ENCODE results near the gene GRIK3. TPM values are rescaled to one million over a fixed set of nuclear protein-coding genes. Genes with fewer than 3 reads are reported as not detected.
A peak's percentile ranks its signal among the peaks of the same experiment; 100 is the strongest.
"Not testable (repeated sequence)": the region's sequence is repeated elsewhere in the genome, so short reads cannot be mapped to it uniquely, and the experiment has no call there.

The GRIK3 gene
- total RNA-seq, 1 experiment from 2014 or later = 5.5 TPM

DNA sequence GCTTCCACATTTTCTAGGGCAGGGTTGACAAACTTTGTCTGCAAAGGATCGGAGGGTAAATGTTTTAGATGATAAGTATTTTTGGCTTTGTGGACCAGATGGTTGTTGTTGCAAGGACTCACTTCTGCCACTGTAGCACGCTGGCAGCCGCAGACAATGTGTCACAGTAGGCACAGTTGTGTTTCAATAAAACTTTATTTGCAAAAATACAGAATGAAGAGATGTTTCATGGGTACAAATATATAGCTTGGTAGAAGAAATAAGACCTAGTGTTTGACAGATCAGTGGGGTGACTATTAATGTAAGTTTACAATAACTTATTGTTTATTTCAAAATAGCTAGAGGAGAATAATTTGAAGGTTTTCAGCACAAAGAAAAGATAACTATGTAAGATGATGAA, 127.8 kb downstream of the GRIK3 start (continued):
- TF ChIP-seq, protein P1, sequence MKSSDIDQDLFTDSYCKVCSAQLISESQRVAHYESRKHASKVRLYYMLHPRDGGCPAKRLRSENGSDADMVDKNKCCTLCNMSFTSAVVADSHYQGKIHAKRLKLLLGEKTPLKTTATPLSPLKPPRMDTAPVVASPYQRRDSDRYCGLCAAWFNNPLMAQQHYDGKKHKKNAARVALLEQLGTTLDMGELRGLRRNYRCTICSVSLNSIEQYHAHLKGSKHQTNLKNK (CRISPR knock-in tag; IDR thresholded peaks at IDR 0.05) = no peak
- no peak for TF ChIP-seq ATF1 (CRISPR knock-in tag; IDR thresholded peaks at IDR 0.05)

DNA sequence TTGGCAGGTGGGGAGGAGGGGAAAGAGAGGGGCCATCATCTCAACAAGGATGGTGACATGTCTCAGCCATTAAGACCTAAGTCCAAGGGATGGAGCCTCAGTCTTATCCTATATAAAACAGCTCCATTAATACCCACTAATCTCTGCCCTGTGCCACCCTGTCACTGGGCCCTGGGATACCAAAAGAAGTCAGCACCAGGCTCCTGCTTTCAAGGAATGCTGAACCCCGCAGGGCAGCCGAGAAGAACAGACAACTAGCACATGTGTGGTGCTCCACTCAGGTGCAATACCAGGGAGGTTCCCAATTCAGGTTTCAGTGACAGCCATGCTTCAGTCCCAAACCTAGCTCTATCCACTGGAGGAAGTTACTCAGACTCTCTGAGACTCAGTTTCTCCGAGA, 128.4 kb downstream of the GRIK3 start:
- Mint-ChIP-seq H3K9me3 (peaks cover 16% of the 10 kb centered on the region), H3K4me3 (no peak overlapping the region), H3K36me3 (no peaks in the 10 kb centered on the region), H3K4me1 (0 out of 2 replicates have a peak, but pooled peaks cover 3% of the 10 kb centered on the region), H3K27me3 (ENCODE audit: low read depth) (no peaks in the 10 kb centered on the region), H3K27ac (no peak overlapping the region)
- ChIA-PET CTCF (interaction anchor here (1.2 to 2.3 kb wide), 2 partner anchors 42 to 376 kb away, joined by 3 to 8 read pairs; no protein-coding TSS in a partner anchor), POLR2A (no interaction called here)
- DNase-seq (ENCODE audit: low spot score) (no peak), ATAC-seq (no peak)
- TF ChIP-seq, protein P2, sequence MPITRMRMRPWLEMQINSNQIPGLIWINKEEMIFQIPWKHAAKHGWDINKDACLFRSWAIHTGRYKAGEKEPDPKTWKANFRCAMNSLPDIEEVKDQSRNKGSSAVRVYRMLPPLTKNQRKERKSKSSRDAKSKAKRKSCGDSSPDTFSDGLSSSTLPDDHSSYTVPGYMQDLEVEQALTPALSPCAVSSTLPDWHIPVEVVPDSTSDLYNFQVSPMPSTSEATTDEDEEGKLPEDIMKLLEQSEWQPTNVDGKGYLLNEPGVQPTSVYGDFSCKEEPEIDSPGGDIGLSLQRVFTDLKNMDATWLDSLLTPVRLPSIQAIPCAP (CRISPR knock-in tag; IDR thresholded peaks at IDR 0.05) = no peak
- no peak for TF ChIP-seq GRHL2 (CRISPR knock-in tag; IDR thresholded peaks at IDR 0.05; ENCODE audit: insufficient replicate concordance, severe bottlenecking)
- no peak for TF ChIP-seq ZNF423 (CRISPR knock-in tag; IDR thresholded peaks at IDR 0.05)
- no peak for TF ChIP-seq TEAD4 (CRISPR knock-in tag; IDR thresholded peaks at IDR 0.05)
- no peak for TF ChIP-seq ATF1 (CRISPR knock-in tag; IDR thresholded peaks at IDR 0.05)
- TF ChIP-seq NR2C2 (CRISPR knock-in tag; IDR thresholded peaks at IDR 0.05) = no peak
- TF ChIP-seq MYBL2 (CRISPR knock-in tag; IDR thresholded peaks at IDR 0.05) = no peak
- TF ChIP-seq ELF4 (CRISPR knock-in tag; IDR thresholded peaks at IDR 0.05; ENCODE audit: low read depth) = no peak
- no peak for TF ChIP-seq GTF2I (CRISPR knock-in tag; conservative IDR thresholded peaks at IDR 0.05)
- TF ChIP-seq ZNF121 (CRISPR knock-in tag; IDR thresholded peaks at IDR 0.05) = no peak
- TF ChIP-seq TP53 (CRISPR knock-in tag; IDR thresholded peaks at IDR 0.05) = no peak
- TF ChIP-seq, protein P3, sequence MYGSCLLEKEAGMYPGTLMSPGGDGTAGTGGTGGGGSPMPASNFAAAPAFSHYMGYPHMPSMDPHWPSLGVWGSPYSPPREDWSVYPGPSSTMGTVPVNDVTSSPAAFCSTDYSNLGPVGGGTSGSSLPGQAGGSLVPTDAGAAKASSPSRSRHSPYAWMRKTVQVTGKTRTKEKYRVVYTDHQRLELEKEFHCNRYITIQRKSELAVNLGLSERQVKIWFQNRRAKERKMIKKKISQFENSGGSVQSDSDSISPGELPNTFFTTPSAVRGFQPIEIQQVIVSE (CRISPR knock-in tag; IDR thresholded peaks at IDR 0.05; ENCODE audit: borderline replicate concordance) = no peak
- TF ChIP-seq IRF2 (CRISPR knock-in tag; IDR thresholded peaks at IDR 0.05; ENCODE audit: borderline replicate concordance, low read depth) = no peak
- TF ChIP-seq RELA (CRISPR knock-in tag; IDR thresholded peaks at IDR 0.05; ENCODE audit: borderline replicate concordance) = no peak
- TF ChIP-seq, protein P4, sequence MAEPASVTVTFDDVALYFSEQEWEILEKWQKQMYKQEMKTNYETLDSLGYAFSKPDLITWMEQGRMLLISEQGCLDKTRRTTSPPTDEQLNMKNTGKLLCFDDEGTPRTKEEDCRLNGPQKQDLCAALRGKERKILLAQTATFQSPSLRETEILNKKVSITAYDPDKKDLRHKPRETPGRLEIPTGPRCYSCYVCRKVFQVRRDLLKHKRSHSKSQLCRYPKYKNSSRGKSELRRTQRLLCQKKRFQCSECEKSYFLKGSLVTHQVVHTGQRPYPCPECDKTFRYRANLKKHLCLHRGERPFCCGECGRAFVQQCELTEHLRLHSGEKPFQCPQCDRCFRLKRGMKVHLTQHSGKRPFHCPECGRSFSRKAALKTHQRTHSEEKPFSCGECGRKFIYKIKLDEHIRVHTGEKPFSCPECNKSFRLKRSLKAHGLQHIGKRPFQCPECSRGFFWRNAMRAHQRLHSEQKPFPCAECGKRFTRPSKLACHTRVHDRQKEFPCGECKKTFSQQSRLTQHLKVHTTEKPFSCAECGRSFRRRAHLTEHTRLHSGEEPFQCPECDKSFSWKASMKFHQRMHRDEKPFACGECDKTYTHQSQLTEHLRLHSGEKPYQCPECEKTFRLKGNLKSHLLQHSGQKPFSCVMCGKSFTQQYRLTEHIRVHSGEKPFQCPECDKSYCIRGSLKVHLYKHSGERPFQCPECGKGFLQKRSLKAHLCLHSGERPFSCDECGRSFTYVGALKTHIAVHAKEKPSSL (CRISPR knock-in tag; conservative IDR thresholded peaks at IDR 0.05) = no peak
- TF ChIP-seq, protein P5, sequence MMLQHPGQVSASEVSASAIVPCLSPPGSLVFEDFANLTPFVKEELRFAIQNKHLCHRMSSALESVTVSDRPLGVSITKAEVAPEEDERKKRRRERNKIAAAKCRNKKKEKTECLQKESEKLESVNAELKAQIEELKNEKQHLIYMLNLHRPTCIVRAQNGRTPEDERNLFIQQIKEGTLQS (CRISPR knock-in tag; conservative IDR thresholded peaks at IDR 0.05) = no peak
- TF ChIP-seq MXD4 (CRISPR knock-in tag; IDR thresholded peaks at IDR 0.05; ENCODE audit: borderline replicate concordance) = no peak
- no peak for TF ChIP-seq ZNF671 (CRISPR knock-in tag; IDR thresholded peaks at IDR 0.05)
- TF ChIP-seq ETV6 (CRISPR knock-in tag; IDR thresholded peaks at IDR 0.05) = no peak
- no peak for TF ChIP-seq SOX15 (CRISPR knock-in tag; IDR thresholded peaks at IDR 0.05)

DNA sequence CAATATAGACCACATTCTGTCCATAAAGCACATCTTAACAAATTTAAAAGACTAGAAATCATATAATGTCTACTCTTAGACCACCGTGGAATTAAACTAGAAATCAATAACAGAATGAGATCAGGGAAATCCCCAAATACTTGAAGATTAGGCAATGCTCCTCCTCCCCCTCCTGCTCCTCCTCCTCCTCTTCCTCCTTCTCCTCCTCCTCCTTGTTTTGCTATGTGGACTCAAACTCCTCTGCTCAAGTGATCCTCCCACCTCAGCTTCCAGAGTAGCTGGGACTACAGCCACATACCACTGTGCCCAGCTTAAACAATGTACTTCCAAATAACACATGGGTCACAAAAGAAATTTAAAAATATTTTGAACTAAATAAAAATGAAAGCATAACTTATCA, 134.2 kb downstream of the GRIK3 start:
- H3K36me3 Mint-ChIP-seq = no peaks in the 10 kb centered on the region
- ATAC-seq (no peak), DNase-seq (ENCODE audit: low spot score) (no peak)
- H3K27me3 Mint-ChIP-seq (ENCODE audit: low read depth) = no peaks in the 10 kb centered on the region
- no peak overlapping the region for H3K27ac Mint-ChIP-seq
- H3K9me3 Mint-ChIP-seq = peaks cover 17% of the 10 kb centered on the region
- ChIA-PET POLR2A (no interaction called here), CTCF (no interaction called here)
- TF ChIP-seq ZNF671 (CRISPR knock-in tag; IDR thresholded peaks at IDR 0.05) = no peak
- no peak for TF ChIP-seq FOXJ3 (CRISPR knock-in tag; IDR thresholded peaks at IDR 0.05; ENCODE audit: borderline replicate concordance)
- TF ChIP-seq EMX1 (CRISPR knock-in tag; IDR thresholded peaks at IDR 0.05) = no peak
- peak; percentile 62; the same call in 1 of the 2 replicates for TF ChIP-seq ZNF263 (CRISPR knock-in tag; IDR thresholded peaks at IDR 0.05; ENCODE audit: low read depth)
- no peak overlapping the region for H3K4me3 Mint-ChIP-seq
- H3K4me1 Mint-ChIP-seq = no peaks in the 10 kb centered on the region

DNA sequence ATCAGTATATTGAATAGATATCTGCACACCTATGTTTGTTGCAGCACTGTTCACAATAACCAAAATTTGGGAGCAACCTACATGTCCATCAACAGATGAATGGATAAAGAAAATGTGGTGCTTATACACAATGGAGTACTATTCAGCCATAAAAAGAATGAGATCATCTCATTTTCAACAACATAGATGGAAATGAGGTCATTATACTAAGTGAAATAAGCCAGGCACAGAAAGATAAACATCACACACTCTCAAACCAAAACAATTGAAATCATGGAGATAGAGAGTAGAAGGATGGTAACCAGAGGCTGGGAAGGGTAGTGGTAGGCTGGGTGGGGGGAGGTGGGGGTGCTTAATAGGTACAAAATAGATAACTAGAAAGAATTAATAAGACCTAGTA, 136.5 kb downstream of the GRIK3 start:
- H3K4me1 Mint-ChIP-seq; H3K36me3 Mint-ChIP-seq; H3K27me3 Mint-ChIP-seq (ENCODE audit: low read depth); ATAC-seq; CTCF ChIA-PET; POLR2A ChIA-PET; H3K4me3 Mint-ChIP-seq; DNase-seq (ENCODE audit: low spot score); H3K27ac Mint-ChIP-seq: not testable (repeated sequence)
- H3K9me3 Mint-ChIP-seq = peaks cover 17% of the 10 kb centered on the region

All from WTC11 (cell line).